Endothelial cell (in vitro differentiated cells): Measurements from ENCODE around the gene IGSF9. TPM values are rescaled to one million over a fixed set of nuclear protein-coding genes. Genes with fewer than 3 reads are reported as not detected.

Experiments
- DNase-seq: peaks from one replicate; pipeline ENCODE4 v3.0.0; 2021; ENCODE audit warnings: low spot score
- H3K27ac Mint-ChIP-seq: one replicate; pipeline ENCODE4 v1.8.0; 2021; ENCODE audit warnings: mixed read lengths, inconsistent platforms; ENCODE audit not compliant: unreplicated experiment
- H3K27me3 Mint-ChIP-seq: one replicate; pipeline ENCODE4 v1.8.0; 2021; ENCODE audit warnings: mild to moderate bottlenecking, moderate library complexity, mixed read lengths, inconsistent platforms; ENCODE audit not compliant: unreplicated experiment
- H3K36me3 Mint-ChIP-seq: one replicate; pipeline ENCODE4 v1.8.0; 2021; ENCODE audit warnings: mild to moderate bottlenecking, low read depth, mixed read lengths, inconsistent platforms; ENCODE audit not compliant: unreplicated experiment
- H3K4me1 Mint-ChIP-seq: one replicate; pipeline ENCODE4 v1.8.0; 2021; ENCODE audit warnings: mild to moderate bottlenecking, mixed read lengths, inconsistent platforms; ENCODE audit not compliant: unreplicated experiment
- H3K4me3 Mint-ChIP-seq: one replicate; pipeline ENCODE4 v1.8.0; 2021; ENCODE audit warnings: mild to moderate bottlenecking, mixed read lengths, inconsistent platforms; ENCODE audit not compliant: unreplicated experiment
- H3K9me3 Mint-ChIP-seq: one replicate; pipeline ENCODE4 v1.8.0; 2021; ENCODE audit warnings: mixed read lengths, inconsistent platforms; ENCODE audit not compliant: unreplicated experiment
- microRNA-seq: library from miRNA; unstranded; fragments of <30 nt; microRNA quantifications from one replicate; pipeline ENCODE4, GENCODE V29; 2020; ENCODE audit not compliant: unreplicated experiment
- total RNA-seq: library from RNA; stranded (reverse); fragmentation: NEBNext Ultra II Directional; extraction: Animal tissue kit (Norgen Biotek cat#: 25700); gene quantifications from one replicate; pipeline ENCODE4 v1.2.1, GENCODE V29; 2021; ENCODE audit not compliant: unreplicated experiment
- TF ChIP-seq, protein P1 (sequence below): fragments of 200-600 bp; sonication (generic); IDR thresholded peaks from one replicate; pipeline ENCODE4 v1.5.0; 2021; ENCODE audit warnings: antibody characterized with exemption; ENCODE audit not compliant: unreplicated experiment

IGSF9 gene
- total RNA-seq, 1 donor from 2014 or later, result 2.2 TPM

DNA sequence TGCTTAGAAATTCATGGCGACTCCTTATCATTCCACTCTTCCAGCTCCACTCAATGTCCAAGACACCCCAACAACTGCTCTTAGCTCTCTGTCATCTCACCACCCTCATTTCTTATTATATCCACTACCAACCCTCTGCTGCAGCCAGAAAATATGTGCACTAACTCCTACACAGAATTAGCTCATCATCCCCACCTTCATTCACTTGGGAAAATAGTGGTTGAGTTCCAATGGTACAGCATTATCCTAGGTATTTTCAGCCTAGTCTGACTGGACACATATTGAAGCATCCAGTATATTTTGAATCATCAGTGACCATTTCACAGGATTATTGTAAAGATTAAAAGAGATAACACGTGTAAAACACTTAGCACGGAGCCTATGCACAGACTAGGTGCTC is 66.3 kb downstream of the IGSF9 start:
- no peak for DNase-seq
- Mint-ChIP-seq H3K27ac (no peak overlapping the region), H3K4me3 (no peak overlapping the region), H3K4me1 (peaks cover 13% of the 10 kb centered on the region), H3K9me3 (no peaks in the 10 kb centered on the region), H3K36me3 (no peaks in the 10 kb centered on the region), H3K27me3 (no peaks in the 10 kb centered on the region)
- TF ChIP-seq, protein P1, sequence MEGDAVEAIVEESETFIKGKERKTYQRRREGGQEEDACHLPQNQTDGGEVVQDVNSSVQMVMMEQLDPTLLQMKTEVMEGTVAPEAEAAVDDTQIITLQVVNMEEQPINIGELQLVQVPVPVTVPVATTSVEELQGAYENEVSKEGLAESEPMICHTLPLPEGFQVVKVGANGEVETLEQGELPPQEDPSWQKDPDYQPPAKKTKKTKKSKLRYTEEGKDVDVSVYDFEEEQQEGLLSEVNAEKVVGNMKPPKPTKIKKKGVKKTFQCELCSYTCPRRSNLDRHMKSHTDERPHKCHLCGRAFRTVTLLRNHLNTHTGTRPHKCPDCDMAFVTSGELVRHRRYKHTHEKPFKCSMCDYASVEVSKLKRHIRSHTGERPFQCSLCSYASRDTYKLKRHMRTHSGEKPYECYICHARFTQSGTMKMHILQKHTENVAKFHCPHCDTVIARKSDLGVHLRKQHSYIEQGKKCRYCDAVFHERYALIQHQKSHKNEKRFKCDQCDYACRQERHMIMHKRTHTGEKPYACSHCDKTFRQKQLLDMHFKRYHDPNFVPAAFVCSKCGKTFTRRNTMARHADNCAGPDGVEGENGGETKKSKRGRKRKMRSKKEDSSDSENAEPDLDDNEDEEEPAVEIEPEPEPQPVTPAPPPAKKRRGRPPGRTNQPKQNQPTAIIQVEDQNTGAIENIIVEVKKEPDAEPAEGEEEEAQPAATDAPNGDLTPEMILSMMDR, result no peak

DNA sequence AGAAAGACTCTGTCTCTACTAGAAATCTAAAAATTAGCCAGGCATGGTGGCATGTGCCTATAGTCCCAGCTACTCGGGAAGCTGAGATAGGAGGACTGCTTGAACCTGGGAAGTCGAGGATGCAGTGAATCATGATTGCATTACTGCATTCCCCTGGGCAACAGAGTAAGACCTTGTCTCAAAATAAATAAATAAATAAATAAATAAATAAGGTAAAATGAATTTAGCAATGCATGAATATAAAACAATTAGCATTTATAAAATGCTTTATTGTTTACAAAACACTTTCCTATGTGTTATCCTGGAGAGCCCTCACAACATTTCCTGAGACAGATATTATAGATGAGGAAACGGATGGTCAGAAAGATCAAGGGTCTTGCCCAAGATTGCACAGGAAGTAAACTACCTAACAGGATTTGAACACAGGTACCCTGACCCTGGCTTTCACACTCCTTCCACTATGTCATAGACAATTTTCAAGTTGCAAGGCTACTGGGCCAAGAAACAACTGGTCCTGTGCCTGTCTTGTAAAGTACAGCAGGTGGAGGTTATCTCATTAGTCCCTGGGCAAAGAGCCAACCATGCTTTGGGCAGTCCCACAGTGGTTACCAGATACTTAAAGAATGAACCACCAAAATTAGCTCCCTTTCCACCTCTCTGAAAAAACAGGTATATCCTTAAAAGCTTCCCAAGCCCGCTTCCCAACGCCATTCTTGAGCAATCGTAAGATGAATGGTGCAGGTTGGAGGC is 67.5 kb downstream of the IGSF9 start:
- H3K36me3 Mint-ChIP-seq, result no peaks in the 10 kb centered on the region
- H3K9me3 Mint-ChIP-seq, result no peaks in the 10 kb centered on the region
- H3K27me3 Mint-ChIP-seq, result no peaks in the 10 kb centered on the region
- H3K4me3 Mint-ChIP-seq, result no peak overlapping the region
- peaks cover 20% of the 10 kb centered on the region for H3K4me1 Mint-ChIP-seq
- H3K27ac Mint-ChIP-seq, result no peak overlapping the region
- TF ChIP-seq, protein P1, result no peak
- no peak for DNase-seq

Small RNAs within 50 kb of the gene (microRNA-seq; reads per million reads assigned to microRNA genes)
- gene MIR4259, result not detected

Other genes starting within 250 kb of the IGSF9 start
- not detected for gene CRP, start 231.0 kb downstream of the IGSF9 start, total RNA-seq
- gene DUSP23, start 164.7 kb downstream of the IGSF9 start, total RNA-seq, result 38.7 TPM
- not detected for gene FCRL6, start 143.3 kb downstream of the IGSF9 start, total RNA-seq
- gene SLAMF8, start 118.7 kb downstream of the IGSF9 start, total RNA-seq, result not detected
- gene VSIG8, start 83.0 kb downstream of the IGSF9 start, total RNA-seq, result not detected
- gene CFAP45, start 45.4 kb downstream of the IGSF9 start, total RNA-seq, result 1.0 TPM
- 95.2 TPM for gene TAGLN2, start 20.1 kb downstream of the IGSF9 start, total RNA-seq
- not detected for gene SLAMF9, start 8.6 kb upstream of the IGSF9 start, total RNA-seq
- gene PIGM, start 86.4 kb upstream of the IGSF9 start, total RNA-seq, result 6.0 TPM
- gene KCNJ10, start 124.5 kb upstream of the IGSF9 start, total RNA-seq, result not detected
- gene KCNJ9, start 135.9 kb upstream of the IGSF9 start, total RNA-seq, result 0.05 TPM
- gene IGSF8, start 153.0 kb upstream of the IGSF9 start, total RNA-seq, result 17.2 TPM
- 0.49 TPM for gene ATP1A2, start 170.1 kb upstream of the IGSF9 start, total RNA-seq
- not detected for gene ATP1A4, start 206.0 kb upstream of the IGSF9 start, total RNA-seq
- gene CASQ1, start 245.0 kb upstream of the IGSF9 start, total RNA-seq, result not detected